GM21515 (cell line): ENCODE data around the gene IKBKE.

ENCODE experiments used
- ATAC-seq: cut with Tn5 transposase; IDR thresholded peaks from one replicate; pipeline ENCODE4 v1.9.1; 2021; ENCODE audit not compliant: unreplicated experiment

Gene IKBKE

GRCh38 chr1:206538901-206539640, 68.8 kb downstream of the IKBKE start:
- ATAC-seq = no peak

GRCh38 chr1:206540044-206540780, 69.9 kb downstream of the IKBKE start:
- ATAC-seq = no peak

- ATAC-seq = no peak
Measured at GRCh38 chr1:206541236-206541833, 71.1 kb downstream of the IKBKE start.

- no peak for ATAC-seq
Measured at GRCh38 chr1:206544562-206545257, 74.4 kb downstream of the IKBKE start.

- ATAC-seq = no peak
Measured at GRCh38 chr1:206545351-206545750, 75.1 kb downstream of the IKBKE start.
